HepG2 (cell line): ENCODE results near the gene PROX2. TPM values are rescaled to one million over a fixed set of nuclear protein-coding genes. Genes with fewer than 3 reads are reported as not detected.

Experiments
- CEBPG ChIP-seq: IDR thresholded peaks from 2 replicates; pipeline ENCODE4 v1.6.1; 2016
- HMG20A ChIP-seq: IDR thresholded peaks from 2 replicates; pipeline ENCODE4 v1.6.1; 2016; ENCODE audit warnings: borderline replicate concordance
- KDM5B ChIP-seq: sonication (generic); formaldehyde crosslinking; IDR thresholded peaks from 2 replicates; pipeline ENCODE4 v1.4.0; 2020; ENCODE audit warnings: missing genetic modification reagents, mild to moderate bottlenecking, borderline replicate concordance
- ZNF264 ChIP-seq: sonication (generic); formaldehyde crosslinking; IDR thresholded peaks from 2 replicates; pipeline ENCODE4 v1.4.0; 2020; ENCODE audit warnings: missing genetic modification reagents
- ZNF761 ChIP-seq: sonication (generic); formaldehyde crosslinking; conservative IDR thresholded peaks from 2 replicates; pipeline ENCODE4 v1.4.0; 2020; ENCODE audit warnings: mild to moderate bottlenecking, missing genetic modification reagents
- polyA plus RNA-seq, 8 experiments: library from polyadenylated mRNA; depleted of rRNA in 3 of 8; stranded (reverse) in 7 of 8; unstranded in 1 of 8; fragments of >200 nt; fragmentation: Illumina TruSeq in 4 of 8; extraction: Trizol in 4 of 8; gene quantifications; 2 replicates each; pipeline versions ENCODE4 v1.2.1 to v1.2.3, GENCODE V29; 2011 to 2016; ENCODE audit warnings: low read depth in 4 of 8, missing spikeins in 1 of 8, mixed read lengths in 1 of 8; ENCODE audit not compliant: insufficient read depth in 1 of 8
- total RNA-seq, 5 experiments: library from RNA; depleted of rRNA; stranded (reverse); fragments of >200 nt; fragmentation: Illumina TruSeq; extraction: Trizol; gene quantifications; 2 replicates each; pipeline ENCODE4 v1.2.3, GENCODE V29; 2016; ENCODE audit warnings: low read depth in 1 of 5
- TF ChIP-seq, protein P1 (sequence below): sonication (generic); formaldehyde crosslinking; IDR thresholded peaks from 2 replicates; pipeline ENCODE4 v1.4.0; 2020; ENCODE audit warnings: missing genetic modification reagents
- TF ChIP-seq, protein P2 (sequence below), 2 experiments: fragments of 450-650 bp in 1 of 2; sonication (generic) in 1 of 2; formaldehyde crosslinking in 1 of 2; IDR thresholded peaks; 2 replicates each; pipeline versions ENCODE4 v1.6.1 to v1.8.0; 2016 to 2022; ENCODE audit warnings: antibody characterized with exemption in 1 of 2, mild to moderate bottlenecking in 1 of 2, missing genetic modification reagents in 1 of 2
- TF ChIP-seq, protein P3 (sequence below): sonication (generic); formaldehyde crosslinking; IDR thresholded peaks from 2 replicates; pipeline ENCODE4 v1.8.0; 2022; ENCODE audit warnings: missing genetic modification reagents, mild to moderate bottlenecking, moderate library complexity, borderline replicate concordance
- TF ChIP-seq, protein P4 (sequence below): IDR thresholded peaks from 2 replicates; pipeline ENCODE4 v1.6.1; 2016; ENCODE audit warnings: missing biosample characterization, missing genetic modification reagents, low read depth
- TF ChIP-seq, protein P5 (sequence below): IDR thresholded peaks from 2 replicates; pipeline ENCODE4 v1.6.1; 2018; ENCODE audit warnings: missing genetic modification reagents, mild to moderate bottlenecking, missing compliant biosample characterization

PROX2 gene
- total and polyA plus RNA-seq, 2 of the 13 experiments (the other 11 are each of a cell fraction or from before 2014, with no cell fraction given) = not detected

DNA sequence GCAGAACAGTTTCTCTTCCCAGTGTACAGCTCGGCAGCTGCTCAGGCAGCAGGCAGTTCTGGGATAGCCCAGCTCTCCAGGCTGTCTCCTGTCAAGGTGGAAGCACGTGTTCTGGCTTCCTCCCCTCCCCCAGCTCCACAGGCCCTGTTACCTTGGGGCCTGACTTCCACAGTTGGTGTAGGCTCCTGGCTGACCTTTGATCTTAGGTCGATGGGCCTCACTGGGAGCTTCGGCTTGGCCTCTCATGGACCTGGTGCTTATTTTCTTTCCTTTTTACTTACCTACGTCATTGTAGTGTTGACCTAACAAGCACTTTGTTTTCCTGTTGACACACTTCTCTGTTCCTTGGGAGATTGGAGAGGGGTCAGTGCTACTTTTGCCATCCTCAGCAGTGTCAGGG lies 22.7 kb upstream of the PROX2 start (continued):
- TF ChIP-seq KDM5B (CRISPR knock-in tag) (peak; percentile 41; the same call in 1 of the 2 replicates), CEBPG (0 out of 2 replicates have a peak, but pooled peaks have one; percentile 5), ZNF761 (CRISPR knock-in tag) (0 out of 2 replicates have a peak, but pooled peaks have one; percentile 32), HMG20A (peak; percentile 54; the same call in 1 of the 2 replicates), ZNF264 (peak; percentile 91; the same call in 1 of the 2 replicates)
- TF ChIP-seq, protein P1, sequence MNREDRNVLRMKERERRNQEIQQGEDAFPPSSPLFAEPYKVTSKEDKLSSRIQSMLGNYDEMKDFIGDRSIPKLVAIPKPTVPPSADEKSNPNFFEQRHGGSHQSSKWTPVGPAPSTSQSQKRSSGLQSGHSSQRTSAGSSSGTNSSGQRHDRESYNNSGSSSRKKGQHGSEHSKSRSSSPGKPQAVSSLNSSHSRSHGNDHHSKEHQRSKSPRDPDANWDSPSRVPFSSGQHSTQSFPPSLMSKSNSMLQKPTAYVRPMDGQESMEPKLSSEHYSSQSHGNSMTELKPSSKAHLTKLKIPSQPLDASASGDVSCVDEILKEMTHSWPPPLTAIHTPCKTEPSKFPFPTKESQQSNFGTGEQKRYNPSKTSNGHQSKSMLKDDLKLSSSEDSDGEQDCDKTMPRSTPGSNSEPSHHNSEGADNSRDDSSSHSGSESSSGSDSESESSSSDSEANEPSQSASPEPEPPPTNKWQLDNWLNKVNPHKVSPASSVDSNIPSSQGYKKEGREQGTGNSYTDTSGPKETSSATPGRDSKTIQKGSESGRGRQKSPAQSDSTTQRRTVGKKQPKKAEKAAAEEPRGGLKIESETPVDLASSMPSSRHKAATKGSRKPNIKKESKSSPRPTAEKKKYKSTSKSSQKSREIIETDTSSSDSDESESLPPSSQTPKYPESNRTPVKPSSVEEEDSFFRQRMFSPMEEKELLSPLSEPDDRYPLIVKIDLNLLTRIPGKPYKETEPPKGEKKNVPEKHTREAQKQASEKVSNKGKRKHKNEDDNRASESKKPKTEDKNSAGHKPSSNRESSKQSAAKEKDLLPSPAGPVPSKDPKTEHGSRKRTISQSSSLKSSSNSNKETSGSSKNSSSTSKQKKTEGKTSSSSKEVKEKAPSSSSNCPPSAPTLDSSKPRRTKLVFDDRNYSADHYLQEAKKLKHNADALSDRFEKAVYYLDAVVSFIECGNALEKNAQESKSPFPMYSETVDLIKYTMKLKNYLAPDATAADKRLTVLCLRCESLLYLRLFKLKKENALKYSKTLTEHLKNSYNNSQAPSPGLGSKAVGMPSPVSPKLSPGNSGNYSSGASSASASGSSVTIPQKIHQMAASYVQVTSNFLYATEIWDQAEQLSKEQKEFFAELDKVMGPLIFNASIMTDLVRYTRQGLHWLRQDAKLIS (CRISPR knock-in tag) = no peak
- TF ChIP-seq, protein P2, sequence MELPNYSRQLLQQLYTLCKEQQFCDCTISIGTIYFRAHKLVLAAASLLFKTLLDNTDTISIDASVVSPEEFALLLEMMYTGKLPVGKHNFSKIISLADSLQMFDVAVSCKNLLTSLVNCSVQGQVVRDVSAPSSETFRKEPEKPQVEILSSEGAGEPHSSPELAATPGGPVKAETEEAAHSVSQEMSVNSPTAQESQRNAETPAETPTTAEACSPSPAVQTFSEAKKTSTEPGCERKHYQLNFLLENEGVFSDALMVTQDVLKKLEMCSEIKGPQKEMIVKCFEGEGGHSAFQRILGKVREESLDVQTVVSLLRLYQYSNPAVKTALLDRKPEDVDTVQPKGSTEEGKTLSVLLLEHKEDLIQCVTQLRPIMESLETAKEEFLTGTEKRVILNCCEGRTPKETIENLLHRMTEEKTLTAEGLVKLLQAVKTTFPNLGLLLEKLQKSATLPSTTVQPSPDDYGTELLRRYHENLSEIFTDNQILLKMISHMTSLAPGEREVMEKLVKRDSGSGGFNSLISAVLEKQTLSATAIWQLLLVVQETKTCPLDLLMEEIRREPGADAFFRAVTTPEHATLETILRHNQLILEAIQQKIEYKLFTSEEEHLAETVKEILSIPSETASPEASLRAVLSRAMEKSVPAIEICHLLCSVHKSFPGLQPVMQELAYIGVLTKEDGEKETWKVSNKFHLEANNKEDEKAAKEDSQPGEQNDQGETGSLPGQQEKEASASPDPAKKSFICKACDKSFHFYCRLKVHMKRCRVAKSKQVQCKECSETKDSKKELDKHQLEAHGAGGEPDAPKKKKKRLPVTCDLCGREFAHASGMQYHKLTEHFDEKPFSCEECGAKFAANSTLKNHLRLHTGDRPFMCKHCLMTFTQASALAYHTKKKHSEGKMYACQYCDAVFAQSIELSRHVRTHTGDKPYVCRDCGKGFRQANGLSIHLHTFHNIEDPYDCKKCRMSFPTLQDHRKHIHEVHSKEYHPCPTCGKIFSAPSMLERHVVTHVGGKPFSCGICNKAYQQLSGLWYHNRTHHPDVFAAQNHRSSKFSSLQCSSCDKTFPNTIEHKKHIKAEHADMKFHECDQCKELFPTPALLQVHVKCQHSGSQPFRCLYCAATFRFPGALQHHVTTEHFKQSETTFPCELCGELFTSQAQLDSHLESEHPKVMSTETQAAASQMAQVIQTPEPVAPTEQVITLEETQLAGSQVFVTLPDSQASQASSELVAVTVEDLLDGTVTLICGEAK (IDR thresholded peaks at IDR 0.05) = no peak
- TF ChIP-seq, protein P2 (CRISPR knock-in tag; IDR thresholded peaks at IDR 0.05) = peak; percentile 67; the same call in 1 of the 2 replicates
- TF ChIP-seq, protein P3, sequence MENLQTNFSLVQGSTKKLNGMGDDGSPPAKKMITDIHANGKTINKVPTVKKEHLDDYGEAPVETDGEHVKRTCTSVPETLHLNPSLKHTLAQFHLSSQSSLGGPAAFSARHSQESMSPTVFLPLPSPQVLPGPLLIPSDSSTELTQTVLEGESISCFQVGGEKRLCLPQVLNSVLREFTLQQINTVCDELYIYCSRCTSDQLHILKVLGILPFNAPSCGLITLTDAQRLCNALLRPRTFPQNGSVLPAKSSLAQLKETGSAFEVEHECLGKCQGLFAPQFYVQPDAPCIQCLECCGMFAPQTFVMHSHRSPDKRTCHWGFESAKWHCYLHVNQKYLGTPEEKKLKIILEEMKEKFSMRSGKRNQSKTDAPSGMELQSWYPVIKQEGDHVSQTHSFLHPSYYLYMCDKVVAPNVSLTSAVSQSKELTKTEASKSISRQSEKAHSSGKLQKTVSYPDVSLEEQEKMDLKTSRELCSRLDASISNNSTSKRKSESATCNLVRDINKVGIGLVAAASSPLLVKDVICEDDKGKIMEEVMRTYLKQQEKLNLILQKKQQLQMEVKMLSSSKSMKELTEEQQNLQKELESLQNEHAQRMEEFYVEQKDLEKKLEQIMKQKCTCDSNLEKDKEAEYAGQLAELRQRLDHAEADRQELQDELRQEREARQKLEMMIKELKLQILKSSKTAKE (CRISPR knock-in tag) = no peak
- TF ChIP-seq, protein P4, sequence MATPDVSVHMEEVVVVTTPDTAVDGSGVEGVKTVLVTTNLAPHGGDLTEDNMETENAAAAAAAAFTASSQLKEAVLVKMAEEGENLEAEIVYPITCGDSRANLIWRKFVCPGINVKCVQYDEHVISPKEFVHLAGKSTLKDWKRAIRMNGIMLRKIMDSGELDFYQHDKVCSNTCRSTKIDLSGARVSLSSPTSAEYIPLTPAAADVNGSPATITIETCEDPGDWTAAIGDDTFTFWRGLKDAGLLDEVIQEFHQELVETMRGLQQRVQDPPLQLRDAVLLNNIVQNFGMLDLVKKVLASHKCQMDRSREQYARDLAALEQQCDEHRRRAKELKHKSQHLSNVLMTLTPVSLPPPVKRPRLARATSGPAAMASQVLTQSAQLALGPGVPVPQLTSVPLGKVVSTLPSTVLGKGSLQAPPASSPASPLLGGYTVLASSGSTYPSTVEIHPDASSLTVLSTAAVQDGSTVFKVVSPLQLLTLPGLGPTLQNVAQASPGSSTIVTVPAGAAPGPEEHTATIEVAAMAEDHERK (CRISPR knock-in tag) = no peak
- TF ChIP-seq, protein P5, sequence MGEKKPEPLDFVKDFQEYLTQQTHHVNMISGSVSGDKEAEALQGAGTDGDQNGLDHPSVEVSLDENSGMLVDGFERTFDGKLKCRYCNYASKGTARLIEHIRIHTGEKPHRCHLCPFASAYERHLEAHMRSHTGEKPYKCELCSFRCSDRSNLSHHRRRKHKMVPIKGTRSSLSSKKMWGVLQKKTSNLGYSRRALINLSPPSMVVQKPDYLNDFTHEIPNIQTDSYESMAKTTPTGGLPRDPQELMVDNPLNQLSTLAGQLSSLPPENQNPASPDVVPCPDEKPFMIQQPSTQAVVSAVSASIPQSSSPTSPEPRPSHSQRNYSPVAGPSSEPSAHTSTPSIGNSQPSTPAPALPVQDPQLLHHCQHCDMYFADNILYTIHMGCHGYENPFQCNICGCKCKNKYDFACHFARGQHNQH = peak; percentile 92
